Ovary (tissue), 9 donors: ENCODE data around the gene SYT9. TPM values are rescaled to one million over a fixed set of nuclear protein-coding genes. Genes with fewer than 3 reads are reported as not detected.

Experiments
- DNase-seq, 5 donors: peaks; one replicate each; pipeline ENCODE4 v3.0.0-alpha.2; 2019 to 2020
- H3K27ac ChIP-seq, 2 donors: fragments of 200-600 bp; one replicate each; pipeline versions ENCODE4 v1.5.1 to v1.8.0; 2019 to 2022
- H3K27me3 ChIP-seq: fragments of 200-600 bp; one replicate; pipeline ENCODE4 v1.8.0; 2022
- H3K36me3 ChIP-seq: fragments of 200-600 bp; sonication (generic); one replicate; pipeline ENCODE4 v1.5.1; 2019
- H3K4me1 ChIP-seq: one replicate; pipeline ENCODE4 v1.8.1; 2013; ENCODE audit warnings: mild to moderate bottlenecking, moderate library complexity; ENCODE audit not compliant: insufficient read depth
- H3K4me3 ChIP-seq: fragments of 200-600 bp; sonication (generic); one replicate; pipeline ENCODE4 v1.5.1; 2017
- H3K9me3 ChIP-seq, 2 donors: fragments of 200-600 bp in 1 of 2; sonication (generic) in 1 of 2; one replicate each; pipeline versions ENCODE4 v1.5.1 to v1.8.1; 2013 to 2019; ENCODE audit warnings: mild to moderate bottlenecking in 1 of 2, moderate library complexity in 1 of 2
- EP300 ChIP-seq: sonication (generic); formaldehyde crosslinking; IDR thresholded peaks from one replicate; pipeline ENCODE4 v1.6.1; 2017; ENCODE audit warnings: antibody characterized with exemption
- POLR2A ChIP-seq: fragments of 450-650 bp; IDR thresholded peaks from one replicate; pipeline ENCODE4 v1.6.1; 2017; ENCODE audit warnings: antibody characterized with exemption, mild to moderate bottlenecking, moderate library complexity
- WGBS, 3 donors: extraction: QIAGEN DNeasy Blood & Tissue Kit in 1 of 3; methylation state at CpG; one replicate each; pipeline versions ENCODE4 v1.1.5 to v1.1.7; 2013 to 2017; 5-methylcytosine and 5-hydroxymethylcytosine counted together
- intact Hi-C, 4 donors: fragments of 100-400 bp; cut with DNase I; formaldehyde crosslinking; loops; one replicate each; pipeline versions ENCODE4 v1.11.0 to v1.15.1; 2022 to 2023
- polyA plus RNA-seq, 2 donors: library from polyadenylated mRNA; stranded (reverse); fragments of 200-250 nt in 1 of 2; fragments of 350-450 nt in 1 of 2; fragmentation: Illumina TruSeq in 1 of 2; extraction: RNeasy Lipid Tissue Mini Kit (QIAGEN cat#74804) in 1 of 2; gene quantifications; one replicate each; pipeline ENCODE4 v1.2.3, GENCODE V29; 2013 to 2014
- total RNA-seq, 7 donors: library from RNA; depleted of rRNA in 2 of 7; stranded (reverse); fragments of >200 nt in 2 of 7; fragmentation: NEBNext Ultra II Directional in 3 of 7; extraction: Animal tissue kit (Norgen Biotek cat#: 25700) in 3 of 7; gene quantifications; one replicate each; pipeline versions ENCODE4 v1.1.0 to v1.2.4, GENCODE V29; 2016 to 2023
- TF ChIP-seq, protein P1 (sequence below), 3 donors: fragments of 450-650 bp in 2 of 3; fragments of 200-600 bp in 1 of 3; IDR thresholded peaks; one replicate each; pipeline versions ENCODE4 v1.5.1 to v1.8.0; 2016 to 2022; ENCODE audit warnings: antibody characterized with exemption in 3 of 3, mild to moderate bottlenecking in 1 of 3
- donor health status: DM: no; HTN: no; CAD: no; lungs with moderate emphysema.
- donor health status: DM: no; HTN: no; CAD: no.
- donor health status: Bipolar disorder and iron deficiency.
- donor health status: DM: yes; HTN: yes; CAD: no.
- donor health status: DM: no; HTN: no; CAD: no.
- donor health status: DM: yes; HTN: yes; CAD: no.

The SYT9 gene
- total and polyA plus RNA-seq, 9 donors, result 0.05 to 0.48 (median 0.13) TPM; not detected in 3

DNA sequence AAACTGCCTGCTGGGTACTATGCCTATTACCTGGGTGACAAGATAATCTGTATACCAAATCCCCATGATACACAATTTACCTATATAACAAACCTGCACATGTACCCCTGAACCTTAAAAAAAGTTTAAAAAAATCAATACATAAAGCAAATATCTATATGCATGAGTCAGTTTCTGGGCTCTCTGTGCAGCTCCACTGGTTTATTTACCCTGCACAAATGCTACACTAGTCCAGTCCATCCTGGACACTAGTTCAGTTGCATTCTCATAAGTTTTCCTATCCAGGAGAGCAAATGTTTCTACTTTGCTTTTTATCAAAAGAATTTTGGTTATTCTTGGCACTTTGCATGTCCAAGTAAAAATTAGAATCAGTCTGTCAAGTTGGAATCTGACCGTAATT is 133.8 kb downstream of the SYT9 start:
- Histone ChIP-seq H3K4me3 (no peak overlapping the region), H3K36me3 (no peaks in the 10 kb centered on the region), H3K27me3 (no peaks in the 10 kb centered on the region), H3K27ac (no peak overlapping the region), H3K9me3 (no peaks in the 10 kb centered on the region), H3K4me1 (no peaks in the 10 kb centered on the region)
- no peak for DNase-seq
- intact Hi-C loops, result no loop called here
- TF ChIP-seq, protein P1, sequence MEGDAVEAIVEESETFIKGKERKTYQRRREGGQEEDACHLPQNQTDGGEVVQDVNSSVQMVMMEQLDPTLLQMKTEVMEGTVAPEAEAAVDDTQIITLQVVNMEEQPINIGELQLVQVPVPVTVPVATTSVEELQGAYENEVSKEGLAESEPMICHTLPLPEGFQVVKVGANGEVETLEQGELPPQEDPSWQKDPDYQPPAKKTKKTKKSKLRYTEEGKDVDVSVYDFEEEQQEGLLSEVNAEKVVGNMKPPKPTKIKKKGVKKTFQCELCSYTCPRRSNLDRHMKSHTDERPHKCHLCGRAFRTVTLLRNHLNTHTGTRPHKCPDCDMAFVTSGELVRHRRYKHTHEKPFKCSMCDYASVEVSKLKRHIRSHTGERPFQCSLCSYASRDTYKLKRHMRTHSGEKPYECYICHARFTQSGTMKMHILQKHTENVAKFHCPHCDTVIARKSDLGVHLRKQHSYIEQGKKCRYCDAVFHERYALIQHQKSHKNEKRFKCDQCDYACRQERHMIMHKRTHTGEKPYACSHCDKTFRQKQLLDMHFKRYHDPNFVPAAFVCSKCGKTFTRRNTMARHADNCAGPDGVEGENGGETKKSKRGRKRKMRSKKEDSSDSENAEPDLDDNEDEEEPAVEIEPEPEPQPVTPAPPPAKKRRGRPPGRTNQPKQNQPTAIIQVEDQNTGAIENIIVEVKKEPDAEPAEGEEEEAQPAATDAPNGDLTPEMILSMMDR (IDR thresholded peaks at IDR 0.05), result no peak
- TF ChIP-seq POLR2A (no peak), EP300 (no peak)
- WGBS, 3 donors, result 7 to 29% (median 13%) methylated on average over 1 of the region's 1 CpG

- no peak for TF ChIP-seq EP300
- TF ChIP-seq, protein P1 (IDR thresholded peaks at IDR 0.05), result no peak
- intact Hi-C loops, result no loop called here
- Histone ChIP-seq H3K36me3 (no peaks in the 10 kb centered on the region), H3K9me3 (no peaks in the 10 kb centered on the region), H3K27ac (no peak overlapping the region), H3K27me3 (no peaks in the 10 kb centered on the region), H3K4me3 (no peak overlapping the region), H3K4me1 (no peaks in the 10 kb centered on the region)
- WGBS, 3 donors, result 56 to 62% (median 62%) methylated on average over 8 of the region's 8 CpGs
- DNase-seq, result no peak
Observed at GRCh38 chr11:7413961-7414915, 162.5 kb downstream of the SYT9 start.

- DNase-seq, result no peak
- no peaks in the 10 kb centered on the region for H3K9me3 ChIP-seq
- no peaks in the 10 kb centered on the region for H3K36me3 ChIP-seq
- H3K4me3 ChIP-seq, result no peak overlapping the region
- no peaks in the 10 kb centered on the region for H3K4me1 ChIP-seq
- whole genome bisulfite sequencing, 3 donors, result 44 to 55% (median 54%) methylated on average over 14 of the region's 14 CpGs
- H3K27ac ChIP-seq, result no peak overlapping the region
- intact Hi-C loops, result no loop called here
- H3K27me3 ChIP-seq, result no peaks in the 10 kb centered on the region
- TF ChIP-seq POLR2A, result no peak
- no peak for TF ChIP-seq EP300
- TF ChIP-seq, protein P1 (IDR thresholded peaks at IDR 0.05), result no peak
Observed at GRCh38 chr11:7414973-7415817, 163.5 kb downstream of the SYT9 start.

- no peaks in the 10 kb centered on the region for H3K27me3 ChIP-seq
- TF ChIP-seq POLR2A (no peak), EP300 (no peak)
- TF ChIP-seq, protein P1 (IDR thresholded peaks at IDR 0.05), result no peak
- intact Hi-C loops, result no loop called here
- no peaks in the 10 kb centered on the region for H3K4me1 ChIP-seq
- WGBS, 3 donors, result 48 to 84% (median 56%) methylated on average over 4 of the region's 4 CpGs
- no peak for DNase-seq
- no peaks in the 10 kb centered on the region for H3K9me3 ChIP-seq
- H3K36me3 ChIP-seq, result no peaks in the 10 kb centered on the region
- no peak overlapping the region for H3K4me3 ChIP-seq
- no peak overlapping the region for H3K27ac ChIP-seq
Observed at GRCh38 chr11:7416080-7416479, 164.4 kb downstream of the SYT9 start.
